ENCODE measurements around the gene PPP1R9B. TPM values are rescaled to one million over a fixed set of nuclear protein-coding genes. Genes with fewer than 3 reads are reported as not detected.

Gene PPP1R9B
- total and polyA plus RNA-seq, 4 donors, result 0.90 to 26.1 (median 7.1) TPM

- under 1% methylated on average over 21 of the region's 21 CpGs for WGBS
- Histone ChIP-seq H3K27me3 (ENCODE audit: control insufficient read depth in 4 of 4, insufficient read depth in 4 of 4, low read length in 3 of 4) (no peaks in the 10 kb centered on the region), H3K9ac (ENCODE audit: low read depth in 1 of 2, low read length in 2 of 2) (peak overlapping the region; percentile 30 to 90)
Measured at GRCh38 chr17:50094243-50094752, 56.2 kb downstream of the PPP1R9B start.

More at GRCh38 chr17:50094243-50094752, 56.2 kb downstream of the PPP1R9B start:
- Histone ChIP-seq H3K4me1 (ENCODE audit: control insufficient read depth in 4 of 4, insufficient read depth in 4 of 4, low read length in 3 of 4) (peaks cover 7 to 43% (median 34%) of the 10 kb centered on the region in 4 donors), H3K9me3 (ENCODE audit: control insufficient read depth in 4 of 4, low read length in 3 of 4) (no peaks in the 10 kb centered on the region), H3K36me3 (ENCODE audit: control insufficient read depth in 4 of 4, insufficient read depth in 3 of 4, low read depth in 1 of 4, low read length in 3 of 4) (peaks cover 0 to 7% (median 5%) of the 10 kb centered on the region in 4 donors), H3K27ac (ENCODE audit: low read depth in 1 of 2, low read length in 2 of 2) (peak overlapping the region; percentile 81 to 82), H3K4me3 (ENCODE audit: low read depth in 1 of 3, low read length in 3 of 3) (peak overlapping the region; percentile 53 to 83 (median 61))
- DNase-seq (ENCODE audit: low spot score), result peak; percentile 95
- TF ChIP-seq JUND (IDR thresholded peaks at IDR 0.05) (no peak), FOXA1 (IDR thresholded peaks at IDR 0.05) (no peak), RAD21 (IDR thresholded peaks at IDR 0.05) (peak; percentile 78 to 88), FOXA2 (IDR thresholded peaks at IDR 0.05) (no peak), EGR1 (IDR thresholded peaks at IDR 0.05; ENCODE audit: low read depth in 2 of 2) (no peak), SP1 (IDR thresholded peaks at IDR 0.05) (no peak), NR2F2 (IDR thresholded peaks at IDR 0.05) (no peak), HNF4A (conservative IDR thresholded peaks at IDR 0.05) (no peak), CTCF (IDR thresholded peaks at IDR 0.05; ENCODE audit: low read depth, low read length, missing input control) (peak; percentile 85), ZBTB33 (IDR thresholded peaks at IDR 0.05) (no peak), REST (IDR thresholded peaks at IDR 0.05) (no peak), GABPA (IDR thresholded peaks at IDR 0.05 in 1 of 2, conservative IDR thresholded peaks at IDR 0.05 in 1 of 2) (no peak), ATF3 (IDR thresholded peaks at IDR 0.05) (no peak)

Measured in liver (tissue), 9 donors.